Middle frontal gyrus (tissue), 1 donor: Measurements from ENCODE around the gene ARHGEF26.

ENCODE experiments used
- DNase-seq: peaks from one replicate; pipeline ENCODE4 v3.0.0-alpha.2; 2015; ENCODE audit warnings: low spot score; ENCODE audit errors: extremely low spot score

ARHGEF26 gene

DNA sequence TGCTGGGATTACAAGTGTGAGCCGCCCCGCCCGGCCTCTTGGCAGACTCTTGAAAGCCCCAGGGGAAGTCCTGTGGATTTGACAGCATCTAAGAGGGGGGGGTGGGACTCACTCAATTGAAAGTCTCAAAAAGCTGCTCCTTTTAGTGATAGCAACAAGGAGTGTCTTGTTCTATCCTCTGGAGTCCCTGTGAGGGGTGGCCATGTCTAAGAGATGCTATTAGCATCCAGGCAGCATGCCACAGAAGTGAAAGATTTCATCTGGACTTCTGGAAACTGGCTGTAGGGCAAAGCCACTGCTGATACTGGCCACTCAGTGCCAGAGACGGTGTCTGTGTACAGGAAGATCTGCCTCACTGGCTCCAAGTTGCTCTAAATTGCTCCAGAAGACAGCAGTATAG lies 129.1 kb downstream of the ARHGEF26 start:
- DNase-seq = no peak

GRCh38 chr3:154251610-154252009 lies 130.4 kb downstream of the ARHGEF26 start:
- DNase-seq = no peak

DNA sequence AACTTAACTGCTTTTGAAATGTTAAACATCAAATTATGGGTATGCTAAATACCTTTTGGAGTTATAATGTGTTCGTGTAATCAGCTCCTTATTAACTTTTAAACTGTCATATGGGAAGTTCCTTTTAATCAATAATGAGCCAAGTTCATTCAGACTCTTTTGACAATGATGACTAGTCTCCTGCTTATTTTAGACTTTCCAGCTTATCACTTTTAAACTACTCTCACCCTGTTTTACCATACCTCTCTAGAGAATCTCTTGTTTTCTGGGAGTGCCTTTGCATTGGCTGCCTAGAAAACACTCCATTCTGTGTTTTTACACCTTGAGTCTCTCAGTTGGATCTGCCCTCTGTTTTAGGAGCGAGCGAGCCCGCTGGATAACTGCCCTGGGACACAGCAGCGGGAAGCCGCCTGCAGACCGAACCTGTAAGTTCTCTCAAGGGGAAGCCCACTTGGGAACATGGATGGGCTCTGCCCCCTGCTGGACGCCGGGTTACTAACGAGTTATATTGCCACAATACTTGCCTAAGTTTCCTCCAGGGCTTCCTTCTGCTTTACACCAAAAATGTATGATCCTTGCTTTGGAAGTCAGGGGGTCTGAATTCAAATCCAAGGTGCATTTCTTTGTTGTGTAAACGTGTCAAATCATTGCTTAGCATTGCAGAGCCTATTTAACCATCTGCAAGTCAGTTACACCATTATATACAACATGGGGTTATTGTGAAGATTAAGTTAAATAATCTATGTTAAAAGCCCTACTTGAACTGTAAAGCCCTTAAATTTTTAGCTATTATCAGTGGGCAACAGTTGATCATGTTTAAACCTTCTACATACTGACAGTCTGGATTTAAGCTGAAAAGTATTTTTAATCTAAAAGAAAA lies 131.8 kb downstream of the ARHGEF26 start:
- peak; percentile 55 for DNase-seq

GRCh38 chr3:154254527-154254926 lies 133.3 kb downstream of the ARHGEF26 start:
- DNase-seq = no peak

- DNase-seq = no peak
These were observed 152.2 kb downstream of the ARHGEF26 start for GRCh38 chr3:154273381-154273780.

GRCh38 chr3:154274348-154274747 lies 153.2 kb downstream of the ARHGEF26 start:
- no peak for DNase-seq

DNA sequence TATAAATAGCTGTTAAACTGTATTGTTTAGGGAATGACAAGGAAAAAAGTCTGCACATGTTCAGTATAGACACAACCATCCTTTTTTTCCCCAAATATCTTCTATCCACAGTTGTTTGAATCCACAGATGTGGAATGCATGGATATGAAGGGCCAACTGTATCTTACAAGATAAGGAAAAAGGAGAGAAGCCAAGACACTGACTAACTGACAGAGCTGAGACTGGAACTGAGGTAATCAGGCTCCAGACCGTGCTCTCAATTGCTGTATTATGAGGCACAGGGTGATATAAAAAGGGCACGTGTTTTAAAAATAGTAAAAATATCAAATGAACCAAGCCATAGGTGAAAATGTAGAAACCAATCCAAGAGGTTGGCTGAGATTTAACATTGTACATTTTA lies 154.1 kb downstream of the ARHGEF26 start:
- DNase-seq = no peak

GRCh38 chr3:154275965-154276364 lies 154.8 kb downstream of the ARHGEF26 start:
- no peak for DNase-seq

GRCh38 chr3:154280161-154280560 lies 159.0 kb downstream of the ARHGEF26 start:
- DNase-seq = no peak

DNA sequence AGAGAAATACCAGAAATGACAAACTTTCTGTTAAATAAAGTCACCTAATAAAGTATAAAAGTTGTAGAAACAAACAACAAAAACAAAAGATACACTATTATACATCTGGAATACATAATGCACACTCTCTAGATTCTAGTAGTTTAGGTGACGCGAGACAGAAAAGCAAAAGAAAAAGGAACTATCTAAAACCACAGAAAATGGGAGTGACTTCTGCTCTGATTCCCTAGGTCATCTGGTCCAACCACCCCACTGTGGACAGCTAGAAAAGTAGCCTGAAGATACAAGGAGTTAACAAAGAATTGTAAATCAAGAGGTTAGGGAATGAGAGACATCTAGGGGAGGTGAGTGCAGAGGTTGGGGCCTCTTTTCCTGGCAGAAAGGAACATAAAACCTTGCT lies 164.0 kb downstream of the ARHGEF26 start:
- no peak for DNase-seq

DNA sequence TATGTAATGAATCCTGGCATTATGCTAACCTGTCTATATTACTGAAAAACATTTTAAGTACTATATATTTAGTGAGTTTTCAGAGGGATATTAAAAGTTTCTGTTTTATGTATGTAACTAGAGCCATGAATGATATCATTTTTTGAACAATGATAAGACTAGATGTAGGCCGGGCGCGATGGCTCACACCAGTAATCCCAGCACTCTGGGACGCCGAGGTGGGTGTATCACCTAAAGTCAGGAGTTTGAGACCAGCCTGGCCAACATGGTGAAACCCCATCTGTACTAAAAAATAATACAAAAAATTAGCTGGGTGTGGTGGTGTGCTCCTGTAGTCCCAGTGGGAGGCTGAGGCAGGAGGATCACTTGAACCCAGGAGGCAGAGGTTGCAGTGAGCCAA lies 169.0 kb downstream of the ARHGEF26 start:
- DNase-seq = no peak

DNA sequence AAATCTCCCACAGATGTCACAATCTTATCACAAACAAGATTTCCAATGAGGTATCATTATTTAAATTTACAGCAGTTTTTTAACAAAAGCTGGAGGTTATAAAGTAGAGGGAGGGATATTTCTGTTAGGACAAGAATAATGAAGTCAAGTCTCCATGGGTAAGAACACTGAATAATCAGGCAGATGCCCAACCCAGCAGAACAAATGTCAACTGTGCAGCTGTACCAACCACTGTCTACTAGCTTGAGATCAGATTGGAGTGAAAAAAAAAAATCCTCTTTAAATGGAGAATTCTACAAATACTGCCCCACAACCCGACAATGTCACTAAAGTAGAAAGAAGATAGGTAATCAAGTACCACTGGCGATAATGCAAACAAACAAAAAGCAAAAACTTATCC lies 172.8 kb downstream of the ARHGEF26 start:
- no peak for DNase-seq

GRCh38 chr3:154301561-154301960 lies 180.4 kb downstream of the ARHGEF26 start:
- no peak for DNase-seq

DNA sequence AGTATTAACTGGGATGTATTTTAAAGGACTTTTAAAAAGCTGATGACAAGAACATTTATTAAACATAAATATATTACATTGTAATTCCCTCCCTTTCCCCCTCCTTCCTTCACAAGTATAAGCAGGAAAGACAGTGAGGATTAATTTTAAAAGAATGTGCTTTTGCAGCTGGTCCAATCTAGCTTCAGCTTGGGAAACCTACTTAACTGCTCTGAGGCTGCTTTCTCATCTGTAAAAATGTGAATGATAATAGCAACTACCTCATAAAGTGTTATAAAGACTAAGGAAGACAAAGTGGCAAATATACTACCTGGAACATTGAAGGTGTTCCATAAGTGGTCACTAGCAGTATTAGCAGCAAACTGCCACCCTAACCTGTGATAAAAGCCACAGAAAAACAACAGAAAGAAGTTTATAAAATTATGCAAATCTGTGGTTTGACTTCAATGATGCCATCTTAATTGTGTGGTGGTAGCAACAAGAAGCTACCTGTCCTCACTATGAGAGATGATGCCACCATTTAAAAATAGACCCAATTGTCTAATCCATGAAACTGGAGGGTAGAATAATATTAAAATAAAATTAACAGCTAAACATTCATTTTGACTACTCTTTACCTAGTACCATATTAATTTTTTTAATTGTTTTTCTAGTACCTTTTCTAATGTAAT lies 183.1 kb downstream of the ARHGEF26 start:
- no peak for DNase-seq

- no peak for DNase-seq
These were observed 183.7 kb downstream of the ARHGEF26 start for GRCh38 chr3:154304936-154305335.

- DNase-seq = no peak
These were observed 186.2 kb downstream of the ARHGEF26 start for GRCh38 chr3:154307363-154307762.
